Rectal smooth muscle tissue (tissue), 1 donor: ENCODE measurements around the gene NDE1.

Experiments used
- H3K27ac ChIP-seq: one replicate; pipeline ENCODE4 v1.7.0; 2013; ENCODE audit warnings: low read depth, low read length, inconsistent platforms
- H3K27me3 ChIP-seq: one replicate; pipeline ENCODE4 v1.7.0; 2013; ENCODE audit warnings: low read length; ENCODE audit not compliant: control insufficient read depth, insufficient read depth
- H3K36me3 ChIP-seq: one replicate; pipeline ENCODE4 v1.7.0; 2013; ENCODE audit warnings: low read length; ENCODE audit not compliant: control insufficient read depth, insufficient read depth
- H3K4me1 ChIP-seq: one replicate; pipeline ENCODE4 v1.7.0; 2013; ENCODE audit warnings: low read length; ENCODE audit not compliant: control insufficient read depth, insufficient read depth
- H3K4me3 ChIP-seq: one replicate; pipeline ENCODE4 v1.7.0; 2013; ENCODE audit warnings: low read length
- H3K9ac ChIP-seq: one replicate; pipeline ENCODE4 v1.7.0; 2013; ENCODE audit warnings: low read length

NDE1 gene

DNA sequence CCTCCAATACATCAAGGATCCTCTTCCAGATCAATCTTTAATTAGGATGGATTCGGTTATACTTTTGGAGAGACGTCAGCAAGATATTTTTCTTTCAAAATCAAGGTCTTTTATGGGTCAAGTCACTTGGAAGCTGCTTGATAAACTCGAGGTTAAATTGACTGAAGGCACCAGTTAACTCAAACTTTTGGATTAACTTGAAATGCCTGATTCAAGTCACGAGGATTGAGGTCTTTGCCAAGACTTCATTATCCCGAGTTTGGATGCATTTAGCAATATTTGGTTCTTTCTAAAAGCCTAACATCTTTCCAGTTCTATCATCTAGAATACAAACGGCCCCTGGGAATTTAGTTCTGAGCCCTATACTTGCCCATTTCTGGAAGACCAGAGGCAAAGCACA, 123.9 kb downstream of the NDE1 start:
- Histone ChIP-seq H3K4me3 (no peak overlapping the region), H3K36me3 (peaks cover 31% of the 10 kb centered on the region), H3K9ac (no peak overlapping the region), H3K27me3 (no peaks in the 10 kb centered on the region), H3K4me1 (peaks cover 15% of the 10 kb centered on the region), H3K27ac (peak overlapping the region; percentile 47)

GRCh38 chr16:15775209-15775608, 125.2 kb downstream of the NDE1 start:
- Histone ChIP-seq H3K4me3 (no peak overlapping the region), H3K27ac (peak overlapping the region; percentile 1), H3K9ac (no peak overlapping the region), H3K27me3 (no peaks in the 10 kb centered on the region), H3K36me3 (peaks cover 28% of the 10 kb centered on the region), H3K4me1 (peaks cover 18% of the 10 kb centered on the region)

GRCh38 chr16:15775663-15776304, 125.7 kb downstream of the NDE1 start:
- Histone ChIP-seq H3K27ac (peak overlapping the region; percentile 1), H3K27me3 (no peaks in the 10 kb centered on the region), H3K4me1 (peaks cover 18% of the 10 kb centered on the region), H3K4me3 (no peak overlapping the region), H3K9ac (no peak overlapping the region), H3K36me3 (peaks cover 23% of the 10 kb centered on the region)
